Lower leg skin (tissue), 4 donors: Measurements from ENCODE around the gene HDAC4. TPM values are rescaled to one million over a fixed set of nuclear protein-coding genes. Genes with fewer than 3 reads are reported as not detected.

Experiments
- DNase-seq, 2 donors: peaks; one replicate each; pipeline ENCODE4 v3.0.0-alpha.2; 2019; ENCODE audit warnings: low spot score in 2 of 2
- H3K4me3 ChIP-seq: fragments of 200-600 bp; sonication (generic); 2 replicates; pipeline ENCODE4 v1.5.1; 2017; ENCODE audit warnings: mild to moderate bottlenecking, low read depth; ENCODE audit not compliant: poor library complexity, severe bottlenecking
- CTCF ChIP-seq, 3 donors: fragments of 450-650 bp; IDR thresholded peaks; one replicate each; pipeline ENCODE4 v1.5.1; 2016; ENCODE audit warnings: antibody characterized with exemption in 3 of 3, mild to moderate bottlenecking in 3 of 3, moderate library complexity in 2 of 3
- POLR2A ChIP-seq, 2 donors: fragments of 450-650 bp; IDR thresholded peaks; one replicate each; pipeline ENCODE4 v1.6.1; 2016 to 2017; ENCODE audit warnings: antibody characterized with exemption in 2 of 2, mild to moderate bottlenecking in 1 of 2, moderate library complexity in 1 of 2
- WGBS, 2 donors: methylation state at CpG; one replicate each; pipeline ENCODE4 v1.1.5; 2018; 5-methylcytosine and 5-hydroxymethylcytosine counted together
- intact Hi-C: fragments of 100-400 bp; cut with DNase I; formaldehyde crosslinking; loops from one replicate; pipeline ENCODE4 v1.15.0; 2023; ENCODE audit warnings: low total_unique reads
- total RNA-seq, 4 donors: library from RNA; depleted of rRNA; stranded (reverse); fragments of >200 nt; gene quantifications; one replicate each; pipeline ENCODE4 v1.1.0, GENCODE V29; 2016

Gene HDAC4
- total RNA-seq, 4 donors from 2014 or later = 27.4 to 85.5 (median 57.9) TPM

GRCh38 chr2:239096676-239097427 is 304.0 kb downstream of the HDAC4 start:
- no peak for DNase-seq
- 91 to 94% methylated on average over 21 to 26 of the region's 28 CpGs for WGBS, 2 donors
- intact Hi-C loops = no loop called here
- no peak overlapping the region for H3K4me3 ChIP-seq
- TF ChIP-seq POLR2A (IDR thresholded peaks at IDR 0.05) (no peak), CTCF (IDR thresholded peaks at IDR 0.05) (no peak)

- no peak for DNase-seq
- intact Hi-C loops = no loop called here
- TF ChIP-seq CTCF (IDR thresholded peaks at IDR 0.05) (no peak), POLR2A (IDR thresholded peaks at IDR 0.05) (no peak)
- WGBS, 2 donors = 92 to 94% methylated on average over 20 of the region's 20 CpGs
- H3K4me3 ChIP-seq = no peak overlapping the region
Measured at GRCh38 chr2:239095460-239096081, 305.2 kb downstream of the HDAC4 start.

- DNase-seq = no peak
- H3K4me3 ChIP-seq = no peak overlapping the region
- 78 to 88% methylated on average over 17 of the region's 17 CpGs for WGBS, 2 donors
- intact Hi-C loops = no loop called here
- TF ChIP-seq CTCF (IDR thresholded peaks at IDR 0.05) = no peak
- no peak for TF ChIP-seq POLR2A (IDR thresholded peaks at IDR 0.05)
Measured at GRCh38 chr2:239094867-239095266, 306.0 kb downstream of the HDAC4 start.

GRCh38 chr2:239093952-239094351 is 306.9 kb downstream of the HDAC4 start:
- TF ChIP-seq POLR2A (IDR thresholded peaks at IDR 0.05) (no peak), CTCF (IDR thresholded peaks at IDR 0.05) (no peak)
- intact Hi-C loops = no loop called here
- no peak overlapping the region for H3K4me3 ChIP-seq
- no peak for DNase-seq
- 85 to 94% methylated on average over 17 of the region's 17 CpGs for WGBS, 2 donors

DNA sequence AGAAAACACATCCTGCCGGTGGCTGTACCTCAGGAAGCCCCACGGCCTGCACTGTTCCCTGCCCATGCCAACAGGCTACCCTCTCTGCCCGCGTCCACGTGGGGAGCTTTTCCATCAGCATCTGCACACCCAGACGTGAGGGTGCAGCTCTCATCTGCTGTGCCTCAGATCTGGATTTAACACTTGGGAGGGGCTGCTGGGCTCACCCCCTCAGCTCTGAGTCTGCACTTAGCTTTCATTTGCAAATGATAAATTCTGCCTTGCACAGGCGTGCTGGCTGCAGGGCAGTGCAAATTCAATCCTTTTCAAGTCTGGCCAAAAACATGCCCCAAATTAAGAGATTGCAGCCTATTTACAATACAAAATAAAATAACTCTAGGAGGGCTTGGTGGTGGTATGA is 307.3 kb downstream of the HDAC4 start:
- 83 to 93% methylated on average over 4 to 7 of the region's 7 CpGs for WGBS, 2 donors

More for the DNA sequence above, 307.3 kb downstream of the HDAC4 start:
- TF ChIP-seq CTCF (IDR thresholded peaks at IDR 0.05) (no peak), POLR2A (IDR thresholded peaks at IDR 0.05) (no peak)
- intact Hi-C loops = no loop called here
- no peak for DNase-seq
- no peak overlapping the region for H3K4me3 ChIP-seq
